KOPT-K1 (cell line): ENCODE measurements around the gene ADCY5.

ENCODE experiments used
- H3K27ac ChIP-seq: fragments of 200-600 bp; sonication (generic); 2 replicates; pipeline ENCODE4 v1.5.1; 2016; ENCODE audit warnings: antibody characterized with exemption, mild to moderate bottlenecking, low read depth, low read length; ENCODE audit not compliant: poor library complexity, severe bottlenecking
- H3K36me3 ChIP-seq: fragments of 200-600 bp; sonication (generic); 2 replicates; pipeline ENCODE4 v1.5.1; 2017; ENCODE audit warnings: antibody characterized with exemption, mild to moderate bottlenecking, low read length, moderate library complexity; ENCODE audit not compliant: insufficient read depth
- H3K9me3 ChIP-seq: fragments of 200-600 bp; sonication (generic); 2 replicates; pipeline ENCODE4 v1.5.1; 2017; ENCODE audit warnings: antibody characterized with exemption, low read length, mild to moderate bottlenecking; ENCODE audit not compliant: insufficient read depth, poor library complexity, severe bottlenecking

The ADCY5 gene

DNA sequence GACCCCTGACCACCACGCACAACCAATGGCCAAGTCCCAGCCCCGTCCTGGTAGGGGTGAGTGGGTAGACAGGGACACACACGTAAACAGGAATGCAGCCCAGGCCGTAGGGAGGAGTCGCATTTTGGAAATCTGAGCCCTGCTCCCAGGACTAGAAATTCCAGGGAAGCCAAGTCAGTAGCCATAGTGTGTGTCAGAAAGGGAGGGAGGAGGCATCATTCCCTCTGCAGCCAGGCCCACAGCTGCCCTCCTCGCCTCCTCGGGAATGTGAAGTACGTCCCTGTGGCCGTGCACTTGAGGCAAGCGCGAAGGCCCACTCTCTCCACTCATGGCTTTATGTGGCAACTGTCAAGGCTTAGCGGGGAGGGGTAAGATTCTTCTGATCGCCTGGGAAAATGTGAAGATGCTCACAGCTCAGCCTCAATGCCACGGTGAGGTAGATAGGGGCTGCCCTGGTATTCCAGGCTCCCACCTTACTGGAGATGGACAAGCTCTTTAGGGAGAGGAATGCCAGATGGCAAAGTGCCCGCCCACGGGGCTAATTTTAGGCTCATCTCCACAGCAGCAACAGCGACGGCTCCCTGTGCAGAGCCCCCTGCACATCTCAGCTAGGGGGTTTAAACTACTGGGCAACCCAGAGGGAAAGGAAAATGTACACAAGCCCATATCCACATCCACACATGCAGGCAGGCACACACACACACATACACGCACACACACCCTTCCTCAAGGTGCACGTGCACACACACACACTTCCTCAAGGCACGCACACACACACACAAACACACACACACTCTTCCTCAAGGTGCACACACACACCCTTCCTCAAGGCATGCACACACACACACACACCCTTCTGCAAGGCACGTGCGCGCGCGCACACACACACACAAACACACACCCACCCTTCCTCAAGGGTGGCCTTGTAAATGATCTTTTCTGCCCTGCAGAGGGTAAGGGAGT, 65.5 kb downstream of the ADCY5 start:
- Histone ChIP-seq H3K27ac (no peak overlapping the region), H3K36me3 (no peaks in the 10 kb centered on the region), H3K9me3 (no peaks in the 10 kb centered on the region)

DNA sequence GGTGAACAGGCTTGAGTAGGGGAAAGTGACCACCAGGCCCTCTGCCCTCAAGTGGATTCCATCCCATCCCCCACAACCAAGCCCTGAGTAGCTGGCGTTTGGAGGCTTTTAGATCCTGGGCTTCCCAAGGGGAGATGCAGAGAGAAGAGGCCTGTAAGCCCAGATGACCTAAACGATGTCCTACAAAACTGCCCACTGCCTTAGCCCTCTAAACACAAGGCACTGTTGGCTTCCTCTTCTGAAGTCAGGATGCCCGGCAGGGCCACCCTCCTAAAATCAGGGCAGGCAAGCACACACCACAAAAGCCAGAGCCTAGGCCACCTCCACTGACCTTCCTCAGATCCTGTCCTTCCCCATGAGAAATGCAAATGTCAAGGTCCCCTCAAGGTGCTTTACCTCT, 68.6 kb downstream of the ADCY5 start:
- Histone ChIP-seq H3K9me3 (no peaks in the 10 kb centered on the region), H3K36me3 (no peaks in the 10 kb centered on the region), H3K27ac (no peak overlapping the region)

- Histone ChIP-seq H3K9me3 (no peaks in the 10 kb centered on the region), H3K36me3 (no peaks in the 10 kb centered on the region), H3K27ac (no peak overlapping the region)
These were observed 69.7 kb downstream of the ADCY5 start for GRCh38 chr3:123379041-123379830.

DNA sequence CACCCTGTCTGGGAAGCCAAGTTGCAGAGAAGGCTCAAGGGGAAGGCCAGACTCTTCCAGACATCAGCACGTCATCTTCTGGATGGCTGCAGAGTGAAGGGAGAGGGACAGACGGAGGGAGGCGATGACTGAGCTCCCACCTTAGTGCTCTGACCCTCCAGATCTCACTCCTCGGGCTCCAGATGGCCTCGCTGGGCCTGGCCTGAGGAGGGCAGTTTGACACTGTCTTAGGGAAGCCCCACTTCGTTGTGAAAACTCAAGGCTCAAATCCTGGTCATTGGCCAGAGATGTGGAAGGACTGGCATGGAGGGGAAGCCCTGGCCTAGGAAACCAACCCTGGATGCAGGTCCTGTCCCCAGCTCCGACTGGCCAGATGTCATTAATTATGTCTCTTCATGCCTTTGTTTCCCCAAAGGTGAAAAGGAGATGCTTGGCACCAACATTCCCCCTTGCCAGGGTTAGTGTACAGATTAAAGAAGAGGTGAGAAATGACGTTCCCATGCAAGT, 70.4 kb downstream of the ADCY5 start:
- Histone ChIP-seq H3K9me3 (no peaks in the 10 kb centered on the region), H3K27ac (no peak overlapping the region), H3K36me3 (no peaks in the 10 kb centered on the region)

- H3K36me3 ChIP-seq, result no peaks in the 10 kb centered on the region
- no peak overlapping the region for H3K27ac ChIP-seq
- no peaks in the 10 kb centered on the region for H3K9me3 ChIP-seq
These were observed 71.6 kb downstream of the ADCY5 start for GRCh38 chr3:123377243-123377740.

- Histone ChIP-seq H3K36me3 (no peaks in the 10 kb centered on the region), H3K9me3 (no peaks in the 10 kb centered on the region), H3K27ac (no peak overlapping the region)
These were observed 72.2 kb downstream of the ADCY5 start for GRCh38 chr3:123376451-123377242.

GRCh38 chr3:123375014-123375940, 73.6 kb downstream of the ADCY5 start:
- Histone ChIP-seq H3K9me3 (no peaks in the 10 kb centered on the region), H3K27ac (no peak overlapping the region), H3K36me3 (no peaks in the 10 kb centered on the region)

GRCh38 chr3:123374016-123374415, 74.9 kb downstream of the ADCY5 start:
- Histone ChIP-seq H3K36me3 (no peaks in the 10 kb centered on the region), H3K9me3 (no peaks in the 10 kb centered on the region), H3K27ac (no peak overlapping the region)

DNA sequence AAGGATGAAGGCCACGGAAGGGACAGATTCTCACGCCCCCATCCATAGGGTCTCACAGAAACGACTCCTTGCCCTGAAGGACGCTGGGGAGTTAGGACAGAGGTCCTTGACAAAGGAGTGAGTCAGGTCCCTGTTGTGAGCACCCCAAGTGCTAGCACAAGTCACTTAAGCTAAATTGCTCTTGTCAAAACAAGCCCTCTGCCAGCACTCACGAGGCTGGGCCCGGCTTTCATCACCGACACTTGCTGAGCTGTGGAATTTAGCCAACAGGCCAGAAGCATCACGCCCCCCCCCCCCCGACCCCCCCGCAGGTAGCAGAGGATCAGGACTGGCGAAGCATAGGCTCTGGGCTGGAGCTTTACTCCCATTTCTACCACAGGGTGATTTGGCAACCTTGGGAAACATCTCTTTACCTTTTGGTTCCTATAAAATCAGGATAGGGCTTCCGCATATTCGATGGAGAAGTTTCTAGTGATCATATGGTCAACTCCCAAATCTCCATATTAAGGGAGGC, 75.4 kb downstream of the ADCY5 start:
- Histone ChIP-seq H3K36me3 (no peaks in the 10 kb centered on the region), H3K9me3 (no peaks in the 10 kb centered on the region), H3K27ac (no peak overlapping the region)

DNA sequence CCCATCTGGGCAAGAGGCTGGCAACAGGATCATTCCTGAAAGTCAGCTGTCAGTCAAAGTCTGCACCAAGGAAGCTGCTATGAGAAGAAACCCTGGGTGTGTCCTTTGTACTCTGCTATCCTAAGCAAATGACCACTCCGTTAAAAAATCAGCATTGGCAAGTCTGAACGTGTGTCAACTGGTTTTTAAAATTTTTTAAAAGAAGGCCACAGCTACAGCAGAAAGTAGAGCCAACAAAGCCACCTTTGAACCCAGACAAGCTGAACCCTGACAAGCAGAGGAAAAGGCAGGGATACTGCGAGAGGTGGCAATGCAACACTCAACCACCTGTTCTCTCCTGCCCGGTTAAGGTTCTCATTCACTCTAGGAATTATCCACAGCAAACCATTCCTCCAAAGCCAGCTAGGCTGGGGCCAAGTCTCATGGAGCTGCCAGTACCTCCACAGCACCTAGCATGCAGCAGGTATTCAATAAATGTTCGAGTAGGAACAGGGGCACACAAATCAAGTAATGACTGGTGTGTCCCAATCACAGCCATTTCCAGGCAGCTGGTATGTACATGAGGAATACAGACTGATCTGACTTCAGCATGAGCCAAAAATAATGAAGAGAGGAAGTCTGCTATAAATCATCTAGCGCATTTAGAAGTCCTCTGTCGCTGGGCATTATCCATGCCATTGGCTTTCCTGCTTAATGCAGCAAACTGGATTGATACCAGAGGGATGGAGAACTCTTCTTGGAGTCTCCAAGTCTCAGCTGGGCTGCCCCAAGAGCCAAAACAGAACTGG, 76.0 kb downstream of the ADCY5 start:
- Histone ChIP-seq H3K9me3 (no peaks in the 10 kb centered on the region), H3K27ac (no peak overlapping the region), H3K36me3 (no peaks in the 10 kb centered on the region)

- Histone ChIP-seq H3K36me3 (no peaks in the 10 kb centered on the region), H3K27ac (no peak overlapping the region), H3K9me3 (no peaks in the 10 kb centered on the region)
These were observed 76.8 kb downstream of the ADCY5 start for GRCh38 chr3:123371859-123372685.

- Histone ChIP-seq H3K27ac (no peak overlapping the region), H3K36me3 (no peaks in the 10 kb centered on the region), H3K9me3 (no peaks in the 10 kb centered on the region)
These were observed 77.5 kb downstream of the ADCY5 start for GRCh38 chr3:123371426-123371825.
